Spleen (tissue), 7 donors: ENCODE data around the gene SLC13A4.

Source experiments
- CTCF ChIP-seq, 11 experiments: fragments of 200-600 bp in 7 of 11; fragments of 450-650 bp in 4 of 11; sonication (generic) in 4 of 11; IDR thresholded peaks in 8 of 11; conservative IDR thresholded peaks in 3 of 11; 1 replicate in 7 of 11; 2 replicates in 4 of 11; pipeline versions ENCODE4 v1.4.0 to v1.8.0; 2016 to 2021; ENCODE audit warnings: antibody characterized with exemption in 11 of 11, inconsistent platforms in 4 of 11, mild to moderate bottlenecking in 1 of 11
- POLR2A ChIP-seq, 3 donors: fragments of 450-650 bp; IDR thresholded peaks; one replicate each; pipeline ENCODE4 v1.5.1; 2017; ENCODE audit warnings: antibody characterized with exemption in 3 of 3, mild to moderate bottlenecking in 1 of 3
- POLR2AphosphoS5 ChIP-seq, 3 donors: sonication (generic); formaldehyde crosslinking; IDR thresholded peaks; one replicate each; pipeline ENCODE4 v1.5.1; 2017; ENCODE audit warnings: antibody characterized with exemption in 3 of 3
- donor health status: DM: no; HTN: no; CAD: no; lungs with moderate emphysema.
- donor health status: DM: no; HTN: no; CAD: no.
- donor health status: DM: no; HTN: no; CAD: no.

- TF ChIP-seq CTCF (IDR thresholded peaks at IDR 0.05 in 8 of 11, conservative IDR thresholded peaks at IDR 0.05 in 3 of 11) (no peak), POLR2A (IDR thresholded peaks at IDR 0.05) (no peak), POLR2AphosphoS5 (IDR thresholded peaks at IDR 0.05) (no peak)
These were observed 63.9 kb downstream of the SLC13A4 start for GRCh38 chr7:135664046-135664589.
